Loucy (cell line): ENCODE measurements around the gene UBTF.

ENCODE experiments used
- H2AFZ ChIP-seq: fragments of 200-600 bp; sonication (generic); 2 replicates; pipeline ENCODE4 v1.6.0; 2016; ENCODE audit warnings: antibody characterized with exemption, mild to moderate bottlenecking, low read length, moderate library complexity
- H3F3A ChIP-seq: fragments of 200-600 bp; 2 replicates; pipeline ENCODE4 v1.6.0; 2016; ENCODE audit warnings: antibody characterized with exemption, low read depth, mild to moderate bottlenecking
- H3K27me3 ChIP-seq: fragments of 200-600 bp; sonication (generic); 2 replicates; pipeline ENCODE4 v1.6.1; 2014; ENCODE audit warnings: low read length, mild to moderate bottlenecking; ENCODE audit not compliant: insufficient read depth, poor library complexity, severe bottlenecking
- H3K36me3 ChIP-seq: fragments of 200-600 bp; sonication (generic); 2 replicates; pipeline ENCODE4 v1.6.1; 2016; ENCODE audit warnings: low read length; ENCODE audit not compliant: insufficient read depth
- H3K4me1 ChIP-seq: fragments of 200-600 bp; sonication (generic); 2 replicates; pipeline ENCODE4 v1.5.1; 2014; ENCODE audit warnings: low read length, mild to moderate bottlenecking; ENCODE audit not compliant: insufficient read depth, poor library complexity, severe bottlenecking
- H3K4me2 ChIP-seq: fragments of 200-600 bp; sonication (generic); 2 replicates; pipeline ENCODE4 v1.6.0; 2014; ENCODE audit warnings: antibody characterized with exemption, low read length, low read depth, mild to moderate bottlenecking; ENCODE audit not compliant: poor library complexity, severe bottlenecking
- H3K4me3 ChIP-seq: fragments of 200-600 bp; sonication (generic); 2 replicates; pipeline ENCODE4 v1.5.1; 2014; ENCODE audit warnings: low read length, mild to moderate bottlenecking, mixed read lengths; ENCODE audit not compliant: poor library complexity, severe bottlenecking
- H3K79me2 ChIP-seq: fragments of 200-600 bp; sonication (generic); 2 replicates; pipeline ENCODE4 v1.6.1; 2014; ENCODE audit warnings: low read length; ENCODE audit not compliant: insufficient read depth
- H3K9ac ChIP-seq: fragments of 200-600 bp; sonication (generic); 2 replicates; pipeline ENCODE4 v1.6.0; 2014; ENCODE audit warnings: mild to moderate bottlenecking, low read depth, low read length, moderate library complexity; ENCODE audit not compliant: poor library complexity, severe bottlenecking
- H3K9me2 ChIP-seq: fragments of 200-600 bp; sonication (generic); replicated peaks from 2 replicates; pipeline ENCODE4 v1.6.1; 2016; ENCODE audit warnings: low read depth, low read length, mixed read lengths
- H3K9me3 ChIP-seq: fragments of 200-600 bp; sonication (generic); 2 replicates; pipeline ENCODE4 v1.6.1; 2014; ENCODE audit warnings: mild to moderate bottlenecking, antibody characterized with exemption, low read length, low read depth; ENCODE audit not compliant: insufficient read depth
- H4K20me1 ChIP-seq: fragments of 200-600 bp; sonication (generic); 2 replicates; pipeline ENCODE4 v1.6.0; 2014; ENCODE audit warnings: antibody characterized with exemption, low read length, mild to moderate bottlenecking; ENCODE audit not compliant: insufficient read depth, poor library complexity, severe bottlenecking
- CTCF ChIP-seq: fragments of 200-600 bp; sonication (generic); conservative IDR thresholded peaks from 2 replicates; pipeline ENCODE4 v1.5.1; 2014; ENCODE audit warnings: mild to moderate bottlenecking, antibody characterized with exemption, low read length
- EZH2phosphoT487 ChIP-seq: fragments of 200-600 bp; IDR thresholded peaks from 2 replicates; pipeline ENCODE4 v1.6.1; 2018; ENCODE audit warnings: antibody characterized with exemption, mild to moderate bottlenecking, moderate library complexity, borderline replicate concordance

Gene UBTF

GRCh38 chr17:44171931-44172455, 47.5 kb downstream of the UBTF start:
- Histone ChIP-seq H3F3A (no peaks in the 10 kb centered on the region), H4K20me1 (no peaks in the 10 kb centered on the region), H3K9ac (no peak overlapping the region), H3K36me3 (peaks cover 6% of the 10 kb centered on the region; the same call in 1 of the 2 replicates), H3K9me2 (no peaks in the 10 kb centered on the region), H3K79me2 (no peaks in the 10 kb centered on the region), H3K27me3 (no peaks in the 10 kb centered on the region), H3K9me3 (no peaks in the 10 kb centered on the region), H3K4me3 (no peak overlapping the region), H3K4me1 (peaks cover 3% of the 10 kb centered on the region), H2AFZ (no peak overlapping the region), H3K4me2 (no peak overlapping the region)
- TF ChIP-seq EZH2phosphoT487 (no peak), CTCF (no peak)

GRCh38 chr17:44170499-44171201, 48.8 kb downstream of the UBTF start, which contains the start of gene ASB16:
ASB16 (plus strand) TSS chr17:44170704; CDS start chr17:44170790, 86 bp downstream.
- no peak within 1 kb of the TSS for H3K4me3 ChIP-seq
- H3K4me1 ChIP-seq: peaks cover 3% of the 10 kb centered on the region
- TF ChIP-seq CTCF (no peak), EZH2phosphoT487 (no peak)
- H3K9me2 ChIP-seq: no peaks in the 10 kb centered on the region
- no peak within 1 kb of the TSS for H3K9ac ChIP-seq
- no peaks in the 10 kb centered on the region for H4K20me1 ChIP-seq
- H3K36me3 ChIP-seq: no peaks in the 10 kb centered on the region
- H3F3A ChIP-seq: no peaks in the 10 kb centered on the region
- H3K27me3 ChIP-seq: no peaks in the 10 kb centered on the region
- no peaks in the 10 kb centered on the region for H3K9me3 ChIP-seq
- H3K79me2 ChIP-seq: no peaks in the 10 kb centered on the region
- no peak within 1 kb of the TSS for H3K4me2 ChIP-seq
- no peak within 1 kb of the TSS for H2AFZ ChIP-seq

- TF ChIP-seq CTCF (no peak), EZH2phosphoT487 (no peak)
- H2AFZ ChIP-seq: no peak overlapping the region
- H3K79me2 ChIP-seq: no peaks in the 10 kb centered on the region
Observed at GRCh38 chr17:44170135-44170498, 49.4 kb downstream of the UBTF start.

More at GRCh38 chr17:44170135-44170498, 49.4 kb downstream of the UBTF start:
- Histone ChIP-seq H3F3A (no peaks in the 10 kb centered on the region), H4K20me1 (no peaks in the 10 kb centered on the region), H3K4me2 (no peak overlapping the region), H3K9ac (no peak overlapping the region), H3K9me3 (no peaks in the 10 kb centered on the region), H3K36me3 (no peaks in the 10 kb centered on the region), H3K4me3 (no peak overlapping the region), H3K9me2 (no peaks in the 10 kb centered on the region), H3K4me1 (peaks cover 3% of the 10 kb centered on the region), H3K27me3 (no peaks in the 10 kb centered on the region)
